H1 (cell line): ENCODE measurements around the gene PPP3CB. TPM values are rescaled to one million over a fixed set of nuclear protein-coding genes. Genes with fewer than 3 reads are reported as not detected.

Experiments used
- CTCF ChIA-PET: fragments of 300-600 bp; sonication (Branson Sonifier 250); formaldehyde crosslinking; loops from one replicate; lab custom pipeline; 2021; ENCODE audit not compliant: partially characterized antibody; lab: Charles Lee
- POLR2A ChIA-PET: fragments of 300-600 bp; sonication (Branson Sonifier 250); formaldehyde crosslinking; loops from one replicate; lab custom pipeline; 2021; ENCODE audit warnings: inconsistent platforms; ENCODE audit not compliant: partially characterized antibody; lab: Charles Lee
- DNase-seq, 2 experiments: peaks; one replicate each; pipeline versions ENCODE4 v3.0.0 to v3.0.0-alpha.2; 2010 to 2022; ENCODE audit warnings: low spot score in 2 of 2, low read depth in 1 of 2, mixed read lengths in 1 of 2
- FAIRE-seq: peaks from 2 replicates; lab custom pipeline; 2011; peaks lifted over from hg19 to GRCh38; lab: Jason Lieb, UNC
- H2AFZ ChIP-seq: 2 replicates; pipeline ENCODE4 v1.8.1; 2012; ENCODE audit warnings: low read length, inconsistent platforms
- H2AK5ac ChIP-seq: 2 replicates; pipeline ENCODE4 v1.6.1; 2013; ENCODE audit warnings: low read depth, low read length
- H2BK120ac ChIP-seq: replicated peaks from 2 replicates; pipeline ENCODE3; 2013; ENCODE audit warnings: low read depth, low read length, inconsistent platforms
- H2BK12ac ChIP-seq: 2 replicates; pipeline ENCODE4 v1.6.1; 2013; ENCODE audit warnings: low read depth, low read length
- H2BK15ac ChIP-seq: 2 replicates; pipeline ENCODE4 v1.6.1; 2013; ENCODE audit warnings: low read length
- H2BK20ac ChIP-seq: 2 replicates; pipeline ENCODE4 v1.6.1; 2013; ENCODE audit warnings: low read length
- H2BK5ac ChIP-seq: 2 replicates; pipeline ENCODE4 v1.6.1; 2013; ENCODE audit warnings: low read depth, low read length
- H3K14ac ChIP-seq: 2 replicates; pipeline ENCODE4 v1.6.1; 2013; ENCODE audit warnings: inconsistent platforms; ENCODE audit not compliant: insufficient read length
- H3K18ac ChIP-seq: 2 replicates; pipeline ENCODE4 v1.6.1; 2013; ENCODE audit warnings: low read length; ENCODE audit errors: extremely low read depth
- H3K23ac ChIP-seq: 2 replicates; pipeline ENCODE4 v1.6.1; 2013; ENCODE audit warnings: inconsistent platforms; ENCODE audit not compliant: insufficient read length
- H3K23me2 ChIP-seq: 2 replicates; pipeline ENCODE4 v1.6.1; 2013; ENCODE audit warnings: low read depth, low read length
- H3K27ac ChIP-seq: 2 replicates; pipeline ENCODE4 v1.6.1; 2011; ENCODE audit warnings: low read depth, low read length, inconsistent platforms
- H3K27me3 ChIP-seq, 4 experiments: replicated peaks in 1 of 4; 1 replicate in 1 of 4; 2 replicates in 3 of 4; pipeline versions ENCODE4 v1.6.1 to v1.8.1; 2011 to 2013; ENCODE audit warnings: low read length in 3 of 4, mild to moderate bottlenecking in 3 of 4, inconsistent platforms in 2 of 4, mixed read lengths in 2 of 4, moderate library complexity in 1 of 4; ENCODE audit not compliant: control insufficient read depth in 3 of 4, insufficient read depth in 3 of 4; ENCODE audit errors: extremely low read depth in 1 of 4
- H3K36me3 ChIP-seq, 4 experiments: 2 replicates each; pipeline versions ENCODE4 v1.6.1 to v1.8.1; 2011 to 2013; ENCODE audit warnings: mild to moderate bottlenecking in 4 of 4, low read length in 3 of 4, moderate library complexity in 2 of 4, control low read depth in 1 of 4, inconsistent platforms in 1 of 4; ENCODE audit not compliant: insufficient read depth in 4 of 4, control insufficient read depth in 2 of 4
- H3K4ac ChIP-seq: replicated peaks from 2 replicates; pipeline ENCODE3; 2013; ENCODE audit warnings: low read length, low read depth, mixed read lengths, inconsistent platforms; ENCODE audit not compliant: insufficient read length
- H3K4me1 ChIP-seq, 4 experiments: replicated peaks in 1 of 4; 1 replicate in 1 of 4; 2 replicates in 3 of 4; pipeline versions ENCODE4 v1.6.1 to v1.8.1; 2011 to 2013; ENCODE audit warnings: low read length in 3 of 4, inconsistent platforms in 2 of 4, mixed read lengths in 1 of 4; ENCODE audit not compliant: insufficient read depth in 4 of 4, control insufficient read depth in 3 of 4
- H3K4me2 ChIP-seq, 2 experiments: 2 replicates each; pipeline versions ENCODE4 v1.6.1 to v1.8.1; 2011 to 2013; ENCODE audit warnings: low read depth in 2 of 2, low read length in 2 of 2, control low read depth in 1 of 2, inconsistent platforms in 1 of 2, mild to moderate bottlenecking in 1 of 2; ENCODE audit not compliant: insufficient read depth in 1 of 2
- H3K4me3 ChIP-seq, 4 experiments: fragments of 200-600, 300-600 bp in 1 of 4; sonication (generic), shearing (Covaris generic), sonication (Bioruptor Twin) in 1 of 4; 2 replicates each; pipeline versions ENCODE4 v1.5.1 to v1.8.1; 2011 to 2016; ENCODE audit warnings: low read length in 4 of 4, low read depth in 3 of 4, control low read depth in 2 of 4, inconsistent platforms in 2 of 4, mild to moderate bottlenecking in 2 of 4, mixed read lengths in 1 of 4, moderate library complexity in 1 of 4; ENCODE audit not compliant: insufficient read depth in 2 of 4; ENCODE audit errors: extremely low read depth in 1 of 4
- H3K56ac ChIP-seq: replicated peaks from 2 replicates; pipeline ENCODE3; 2013; ENCODE audit warnings: low read depth, mild to moderate bottlenecking, mixed read lengths, low read length, inconsistent platforms; ENCODE audit not compliant: insufficient read length
- H3K79me1 ChIP-seq: 2 replicates; pipeline ENCODE4 v1.6.1; 2013; ENCODE audit warnings: low read depth, low read length, control low read depth
- H3K79me2 ChIP-seq, 2 experiments: 2 replicates each; pipeline versions ENCODE4 v1.6.1 to v1.8.1; 2012 to 2013; ENCODE audit warnings: low read length in 2 of 2, mild to moderate bottlenecking in 2 of 2, inconsistent platforms in 1 of 2; ENCODE audit not compliant: insufficient read depth in 2 of 2, control insufficient read depth in 1 of 2
- H3K9ac ChIP-seq, 4 experiments: replicated peaks in 1 of 4; 1 replicate in 1 of 4; 2 replicates in 3 of 4; pipeline versions ENCODE4 v1.6.1 to v1.8.1; 2011 to 2013; ENCODE audit warnings: low read depth in 3 of 4, low read length in 3 of 4, control low read depth in 2 of 4, mild to moderate bottlenecking in 2 of 4, moderate library complexity in 2 of 4, inconsistent platforms in 1 of 4; ENCODE audit errors: extremely low read depth in 1 of 4
- H3K9me3 ChIP-seq, 2 experiments: 2 replicates each; pipeline versions ENCODE4 v1.6.1 to v1.8.1; 2012 to 2013; ENCODE audit warnings: mild to moderate bottlenecking in 2 of 2, moderate library complexity in 2 of 2, control low read depth in 1 of 2, inconsistent platforms in 1 of 2, low read depth in 1 of 2, low read length in 1 of 2, mixed read lengths in 1 of 2; ENCODE audit not compliant: insufficient read depth in 2 of 2
- H4K20me1 ChIP-seq, 2 experiments: replicated peaks in 1 of 2; 2 replicates each; pipeline versions ENCODE3 to v1.8.1; 2011 to 2013; ENCODE audit warnings: inconsistent platforms in 2 of 2, low read length in 2 of 2, mild to moderate bottlenecking in 1 of 2; ENCODE audit not compliant: insufficient read depth in 2 of 2, control insufficient read depth in 1 of 2
- H4K5ac ChIP-seq: 2 replicates; pipeline ENCODE4 v1.6.1; 2013; ENCODE audit warnings: low read length, low read depth, mixed read lengths, inconsistent platforms; ENCODE audit not compliant: insufficient read length
- H4K8ac ChIP-seq: 2 replicates; pipeline ENCODE4 v1.8.0; 2013; ENCODE audit warnings: mild to moderate bottlenecking, moderate library complexity, low read length, inconsistent platforms; ENCODE audit not compliant: insufficient read depth; ENCODE audit errors: extremely low read depth
- H4K91ac ChIP-seq: replicated peaks from 2 replicates; pipeline ENCODE3; 2013; ENCODE audit warnings: low read length, mixed read lengths, inconsistent platforms; ENCODE audit not compliant: insufficient read length
- KDM1A ChIP-seq: fragments of 200-600, 300-600 bp; sonication (generic); IDR thresholded peaks from 2 replicates; pipeline ENCODE4 v1.7.1; 2016; ENCODE audit warnings: mild to moderate bottlenecking, low read length, borderline replicate concordance
- TAF7 ChIP-seq: optimal IDR thresholded peaks from 2 replicates; pipeline ENCODE3; 2011; ENCODE audit warnings: low read depth, mild to moderate bottlenecking, inconsistent platforms, low read length, moderate library complexity, borderline replicate concordance
- WGBS, 2 experiments: shearing (Covaris generic) in 1 of 2; methylation state at CpG; one replicate each; pipeline versions ENCODE4 v1.1.6 to v1.1.7; 2013 to 2015; ENCODE audit warnings: low lambda C conversion rate in 2 of 2, mixed read lengths in 2 of 2, inconsistent platforms in 1 of 2, low coverage in 1 of 2, missing lambda C conversion rate in 1 of 2; ENCODE audit not compliant: insufficient replicate concordance in 2 of 2, insufficient coverage in 1 of 2, insufficient read length in 1 of 2; ENCODE audit errors: extremely low coverage in 1 of 2, missing lambda C conversion rate in 1 of 2; 5-methylcytosine and 5-hydroxymethylcytosine counted together
- polyA plus RNA-seq, 7 experiments: library from polyadenylated mRNA; depleted of rRNA in 3 of 7; stranded (reverse) in 5 of 7; unstranded in 2 of 7; fragments of >200 nt in 5 of 7; fragments of 200-250 nt in 2 of 7; gene quantifications; 1 replicate in 5 of 7; 2 replicates in 1 of 7; 4 replicates in 1 of 7; pipeline versions ENCODE4 v1.2.1 to v1.2.3, GENCODE V29; 2011 to 2013; ENCODE audit warnings: missing spikeins in 2 of 7, mixed read lengths in 2 of 7
- total RNA-seq: library from RNA; stranded (reverse); fragmentation: NEBNext Ultra II Directional; extraction: Animal tissue kit (Norgen Biotek cat#: 25700); gene quantifications from 2 replicates; pipeline ENCODE4 v1.2.1, GENCODE V29; 2021

PPP3CB gene
- total and polyA plus RNA-seq, 2 of the 8 experiments (the other 6 are each of a cell fraction or from before 2014, with no cell fraction given): 10.5 to 36.3 TPM

DNA sequence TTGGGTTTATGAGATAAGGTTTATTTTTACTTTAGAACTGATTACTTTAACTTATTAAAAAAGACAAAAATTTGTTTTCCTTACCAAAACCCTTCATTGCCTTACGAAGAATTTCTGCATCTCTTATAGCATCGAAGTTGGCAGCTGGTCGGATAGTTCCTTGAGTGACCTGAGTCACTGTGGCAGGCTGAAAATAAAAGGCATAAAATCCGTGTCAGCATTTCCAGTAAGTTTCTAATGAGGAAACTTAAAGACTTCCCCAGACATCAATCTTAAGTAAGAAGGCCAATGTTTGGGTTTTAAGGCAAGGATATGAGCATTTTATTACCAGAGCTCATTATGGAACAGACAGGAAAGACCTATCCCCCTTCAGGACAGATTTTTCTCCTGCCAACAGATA lies 107.6 kb downstream of the PPP3CB start:
- Histone ChIP-seq H2AFZ (no peak overlapping the region), H2AK5ac (no peak overlapping the region), H2BK12ac (no peak overlapping the region), H3K56ac (no peak overlapping the region), H3K27ac (no peak overlapping the region), H3K18ac (no peak overlapping the region), H3K9ac (no peak overlapping the region), H4K91ac (no peak overlapping the region), H3K4ac (no peak overlapping the region), H3K23me2 (no peaks in the 10 kb centered on the region), H3K79me1 (no peaks in the 10 kb centered on the region), H3K23ac (no peak overlapping the region), H3K27me3 (no peaks in the 10 kb centered on the region), H3K4me2 (no peak overlapping the region), H4K5ac (no peak overlapping the region), H3K4me3 (no peak overlapping the region), H2BK15ac (no peak overlapping the region), H2BK120ac (no peak overlapping the region), H2BK5ac (no peak overlapping the region), H4K8ac (no peak overlapping the region), H3K79me2 (no peaks in the 10 kb centered on the region), H3K9me3 (no peaks in the 10 kb centered on the region), H3K4me1 (no peaks in the 10 kb centered on the region), H3K14ac (no peak overlapping the region), H2BK20ac (no peak overlapping the region), H4K20me1 (peaks cover 0 to 1% of the 10 kb centered on the region in 2 experiments), H3K36me3 (peaks cover 0 to 41% (median 13%) of the 10 kb centered on the region in 4 experiments; a peak in 4 of 8 replicates)
- ChIA-PET CTCF (no interaction called here), POLR2A (no interaction called here)
- 93% methylated on average over 4 of the region's 4 CpGs; no CpG with 5 or more reads in 1 of the 2 experiments for WGBS, 2 experiments
- no peak for TF ChIP-seq TAF7
- no peak for TF ChIP-seq KDM1A
- DNase-seq (no peak), FAIRE-seq (no peak)
